Stimulated activated CD8-positive, alpha-beta memory T cell treated with anti-CD3 and anti-CD28 coated beads, Interleukin-7, amount 100 ng/mL, for 4 hours (primary cell): ENCODE measurements around the gene FOLR1.

Experiments used
- DNase-seq, 2 donors: peaks; one replicate each; pipeline ENCODE4 v3.0.0-alpha.2; 2020; ENCODE audit warnings: low read depth in 2 of 2

FOLR1 gene

DNA sequence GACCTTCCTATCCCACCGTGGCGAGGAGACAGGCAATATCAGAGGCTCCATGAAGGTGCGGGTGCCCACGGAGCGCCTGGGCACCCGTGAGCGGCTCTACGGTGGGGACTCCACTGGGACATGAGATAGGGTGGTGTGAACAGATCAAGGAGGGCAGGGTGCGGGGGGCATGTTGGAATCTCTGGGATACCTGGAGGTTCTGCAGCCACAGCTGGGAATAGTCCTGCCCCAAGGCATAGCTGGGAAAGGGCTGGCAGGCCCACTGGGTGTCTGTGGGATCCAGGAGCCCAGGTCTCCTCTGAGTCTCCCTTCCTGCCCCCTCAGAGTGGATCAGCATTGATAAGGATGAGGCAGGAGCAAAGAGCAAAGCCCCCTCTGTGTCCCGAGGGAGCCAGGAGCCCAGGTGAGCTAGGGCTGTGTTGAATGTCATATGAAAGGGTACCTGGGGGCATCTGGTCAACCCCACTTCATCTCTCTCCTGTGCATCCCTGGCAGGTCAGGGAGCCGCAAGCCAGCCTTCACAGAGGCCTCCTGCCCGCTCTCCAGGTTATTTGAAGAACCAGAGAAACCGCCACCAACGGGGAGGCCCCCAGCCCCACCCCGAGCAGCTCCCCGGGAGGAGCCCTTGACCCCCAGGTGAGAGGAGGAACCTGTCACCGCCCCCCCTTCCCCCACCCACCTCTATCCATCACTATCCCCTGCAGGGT, 43.6 kb downstream of the FOLR1 start:
- no peak for DNase-seq

DNA sequence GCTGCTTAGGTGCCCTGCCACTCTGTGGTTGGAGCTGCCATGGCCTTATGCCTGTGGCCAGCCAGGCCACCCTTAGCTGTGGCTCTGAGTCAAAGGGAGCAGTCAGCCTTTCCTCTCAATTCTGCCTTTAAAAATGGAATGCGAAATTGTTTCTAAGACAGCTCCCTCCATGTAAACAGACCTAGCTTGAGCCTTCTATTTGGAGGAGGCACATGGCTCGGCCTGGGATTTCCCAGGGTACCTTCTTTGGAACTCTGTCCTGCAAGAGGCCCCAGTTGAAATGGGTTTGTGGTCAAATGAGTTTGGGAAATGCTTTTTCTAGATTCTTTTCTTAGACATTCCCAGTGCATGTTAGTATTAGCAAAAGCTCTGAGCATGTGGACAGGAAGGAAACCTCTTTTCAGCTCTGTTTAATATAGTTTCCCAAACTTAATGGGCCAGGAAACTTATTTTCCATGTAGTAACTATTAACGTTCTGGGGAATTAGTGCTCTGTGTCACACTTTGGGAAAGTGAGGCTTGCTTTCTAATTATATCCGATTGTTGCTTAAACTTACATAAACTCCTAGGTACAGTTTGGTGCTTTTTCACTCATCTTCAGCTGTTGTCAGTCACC, 44.2 kb downstream of the FOLR1 start:
- no peak for DNase-seq

DNA sequence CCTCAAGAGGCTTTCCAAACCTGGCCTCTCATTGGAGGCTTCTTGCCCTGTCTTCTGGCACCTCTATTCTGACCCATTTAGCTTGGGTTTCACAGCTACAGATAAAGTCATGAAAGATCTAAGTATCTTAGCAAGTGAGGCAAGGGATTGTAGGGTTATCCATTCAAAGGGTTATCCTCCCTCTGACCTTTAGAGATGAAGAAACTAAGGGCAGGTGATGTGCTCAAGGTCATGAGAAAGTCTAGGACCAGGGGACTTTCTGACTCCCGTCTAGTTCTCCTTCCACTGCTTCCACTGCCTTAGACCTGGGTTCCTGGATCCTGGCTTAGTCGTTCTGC, 44.8 kb downstream of the FOLR1 start:
- DNase-seq = no peak

DNA sequence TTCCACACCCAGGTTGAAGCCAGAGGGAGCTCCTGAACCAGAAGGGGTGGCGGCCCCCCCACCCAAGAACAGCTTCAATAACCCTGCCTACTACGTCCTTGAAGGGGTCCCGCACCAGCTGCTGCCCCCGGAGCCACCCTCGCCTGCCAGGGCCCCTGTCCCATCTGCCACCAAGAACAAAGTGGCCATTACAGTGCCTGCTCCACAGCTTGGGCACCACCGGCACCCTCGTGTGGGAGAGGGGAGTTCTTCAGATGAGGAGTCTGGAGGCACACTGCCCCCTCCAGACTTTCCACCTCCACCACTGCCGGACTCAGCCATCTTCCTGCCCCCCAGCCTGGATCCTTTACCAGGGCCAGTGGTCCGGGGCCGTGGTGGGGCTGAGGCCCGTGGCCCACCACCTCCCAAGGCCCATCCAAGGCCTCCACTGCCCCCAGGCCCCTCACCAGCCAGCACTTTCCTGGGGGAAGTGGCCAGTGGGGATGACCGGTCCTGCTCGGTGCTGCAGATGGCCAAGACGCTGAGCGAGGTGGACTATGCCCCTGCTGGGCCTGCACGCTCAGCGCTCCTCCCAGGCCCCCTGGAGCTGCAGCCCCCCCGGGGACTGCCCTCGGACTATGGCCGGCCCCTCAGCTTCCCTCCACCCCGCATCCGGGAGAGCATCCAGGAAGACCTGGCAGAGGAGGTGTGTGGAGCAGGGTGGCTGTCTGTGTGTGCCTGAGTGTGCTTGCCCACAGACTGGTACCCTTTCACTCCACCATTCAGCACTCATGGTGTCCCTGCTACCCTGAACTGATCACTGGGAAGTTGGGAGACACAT, 45.4 kb downstream of the FOLR1 start:
- DNase-seq = no peak

DNA sequence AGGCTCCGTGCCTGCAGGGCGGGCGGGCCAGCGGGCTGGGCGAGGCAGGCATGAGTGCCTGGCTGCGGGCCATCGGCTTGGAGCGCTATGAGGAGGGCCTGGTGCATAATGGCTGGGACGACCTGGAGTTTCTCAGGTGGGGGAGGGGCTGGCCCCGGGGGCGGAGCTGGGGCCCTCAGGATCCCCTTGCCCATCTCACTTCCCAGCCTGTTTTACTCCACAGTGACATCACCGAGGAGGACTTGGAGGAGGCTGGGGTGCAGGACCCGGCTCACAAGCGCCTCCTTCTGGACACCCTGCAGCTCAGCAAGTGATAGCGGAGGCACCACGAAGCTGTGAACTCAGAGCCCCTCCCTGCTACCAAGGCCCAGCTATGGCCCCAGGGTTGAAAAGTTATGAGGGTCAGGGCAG, 46.1 kb downstream of the FOLR1 start:
- DNase-seq = no peak

DNA sequence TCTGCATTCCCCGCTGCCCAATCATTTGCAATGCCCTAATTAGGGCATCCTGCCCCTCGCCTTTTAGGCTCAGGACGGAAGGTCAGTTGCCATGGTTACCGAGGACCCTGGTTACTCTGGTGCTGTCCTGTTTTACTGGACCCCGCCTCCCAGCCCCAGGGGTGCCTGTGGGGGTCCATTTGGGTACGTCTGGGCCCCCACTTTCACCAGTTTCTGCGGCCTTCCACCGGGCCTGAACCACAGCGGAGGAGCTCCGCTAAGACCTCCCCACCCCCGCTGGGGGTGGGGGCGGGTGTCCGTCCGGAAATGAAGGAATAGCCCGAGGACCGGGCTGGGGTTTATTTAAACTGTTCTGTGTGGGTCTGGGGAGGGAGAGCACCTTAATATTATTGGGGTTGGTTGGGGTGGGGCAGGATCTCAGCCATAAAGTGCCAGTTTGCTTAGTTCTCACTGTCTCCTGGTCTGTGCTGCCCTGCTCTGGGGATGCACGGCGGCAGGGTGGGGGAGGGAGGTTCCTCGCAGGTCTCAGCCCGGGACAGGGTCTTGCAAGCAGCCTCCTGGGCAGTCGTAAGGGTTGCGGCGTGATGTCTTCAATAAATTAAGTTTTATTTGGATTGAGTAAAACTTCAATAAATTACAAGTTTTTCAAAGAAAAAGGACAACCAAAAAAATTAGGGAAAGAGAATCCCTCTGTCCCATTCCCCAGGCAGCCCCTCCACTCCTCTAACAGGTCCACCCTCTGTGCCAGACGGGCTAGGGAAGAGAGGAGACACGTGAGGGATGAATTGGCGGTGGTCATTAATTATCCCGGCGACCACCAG, 46.8 kb downstream of the FOLR1 start:
- DNase-seq = no peak

DNA sequence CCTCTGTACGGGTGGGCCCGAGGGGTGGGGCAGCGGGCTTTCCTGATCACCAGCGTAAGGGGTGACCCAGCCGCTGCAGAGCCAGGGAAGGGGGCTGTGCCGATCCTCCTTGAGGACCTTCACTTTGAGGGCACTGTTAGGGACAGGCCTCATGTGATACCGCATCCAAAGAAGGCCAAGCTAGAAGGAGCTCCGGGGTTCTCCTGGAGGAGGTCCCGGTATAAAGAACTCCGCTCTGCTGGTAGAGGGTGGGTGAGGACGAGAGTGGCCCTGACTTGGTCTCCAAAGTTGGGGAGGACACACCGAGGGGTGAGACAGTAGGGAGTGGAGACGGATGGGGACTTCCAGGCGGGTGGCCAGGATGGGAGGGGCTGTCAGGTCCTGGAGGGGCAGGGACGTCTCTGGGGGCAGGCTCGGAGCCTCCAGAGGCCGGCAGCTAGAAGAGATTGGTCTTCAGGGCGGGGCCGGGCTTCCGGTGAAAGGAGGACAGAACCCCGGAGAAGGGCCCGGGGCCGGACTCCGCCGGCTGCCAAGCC, 47.4 kb downstream of the FOLR1 start:
- no peak for DNase-seq

DNA sequence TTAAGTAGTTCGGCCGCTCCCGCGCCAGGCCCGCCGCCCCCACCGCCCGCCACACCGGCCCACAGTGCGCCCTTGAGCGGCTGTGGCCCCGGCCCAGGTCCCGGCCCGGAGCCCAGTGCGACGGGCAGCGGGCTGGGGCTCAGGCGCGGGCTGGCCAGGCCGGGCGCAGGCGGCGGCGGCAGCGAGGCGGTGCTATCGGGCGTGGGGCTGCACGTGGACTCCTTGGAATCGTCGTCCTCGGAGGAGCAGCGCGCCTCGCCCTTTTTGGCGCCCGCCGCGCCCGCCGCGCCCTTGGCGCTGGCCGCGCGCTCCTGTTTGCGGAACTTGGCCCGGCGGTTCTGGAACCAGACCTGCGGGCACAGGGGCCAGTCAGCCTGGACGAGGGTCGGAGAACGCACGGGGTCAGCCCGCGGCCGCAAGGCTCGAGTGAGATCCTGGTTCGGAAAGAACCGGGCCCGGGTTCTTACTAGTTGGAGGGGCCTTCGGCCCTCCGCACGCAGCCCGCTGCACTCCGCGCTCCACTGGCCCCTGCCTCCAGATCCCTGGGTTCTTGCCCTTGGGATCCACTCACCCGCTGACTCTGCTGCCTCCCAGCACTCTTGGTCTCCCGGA, 48.0 kb downstream of the FOLR1 start:
- DNase-seq = no peak

DNA sequence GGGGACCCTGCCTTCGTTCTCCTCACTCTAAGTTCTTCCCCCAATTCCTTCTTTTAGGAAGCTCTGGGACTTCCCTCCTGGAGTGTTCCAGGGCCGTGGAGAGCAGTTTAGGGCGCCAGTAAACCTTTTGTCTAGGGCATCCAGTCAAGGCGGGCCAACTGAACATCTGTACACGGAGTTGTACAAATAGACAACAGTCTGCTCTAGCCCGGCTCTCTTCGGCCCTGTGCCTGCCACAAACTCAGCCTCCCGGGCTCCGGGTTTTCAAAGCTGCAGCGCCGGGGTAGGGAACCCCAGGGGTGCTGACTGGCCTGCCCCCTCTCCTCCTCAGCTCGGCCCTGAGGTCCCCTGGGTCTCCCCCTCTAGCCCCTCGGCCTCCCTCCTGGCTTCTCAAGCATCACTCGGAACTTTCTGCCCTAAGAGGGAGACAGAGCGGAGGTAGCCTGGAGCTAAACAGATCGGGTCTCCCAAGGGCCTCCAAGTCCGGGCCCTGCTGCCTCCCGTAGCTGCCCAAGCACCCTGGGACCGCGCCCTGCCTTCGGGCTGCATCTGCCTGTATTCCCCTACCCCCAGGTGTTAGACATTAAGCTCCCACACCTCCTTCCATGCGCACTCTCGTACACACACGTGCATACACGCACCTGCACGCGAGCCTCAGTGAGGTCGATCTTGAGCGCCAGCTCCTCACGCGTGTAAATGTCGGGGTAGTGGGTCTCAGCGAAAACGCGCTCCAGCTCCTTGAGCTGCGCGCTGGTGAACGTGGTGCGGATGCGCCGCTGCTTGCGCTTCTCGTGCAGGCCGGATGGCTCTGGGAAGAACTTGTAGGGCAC, 48.7 kb downstream of the FOLR1 start:
- DNase-seq = no peak

DNA sequence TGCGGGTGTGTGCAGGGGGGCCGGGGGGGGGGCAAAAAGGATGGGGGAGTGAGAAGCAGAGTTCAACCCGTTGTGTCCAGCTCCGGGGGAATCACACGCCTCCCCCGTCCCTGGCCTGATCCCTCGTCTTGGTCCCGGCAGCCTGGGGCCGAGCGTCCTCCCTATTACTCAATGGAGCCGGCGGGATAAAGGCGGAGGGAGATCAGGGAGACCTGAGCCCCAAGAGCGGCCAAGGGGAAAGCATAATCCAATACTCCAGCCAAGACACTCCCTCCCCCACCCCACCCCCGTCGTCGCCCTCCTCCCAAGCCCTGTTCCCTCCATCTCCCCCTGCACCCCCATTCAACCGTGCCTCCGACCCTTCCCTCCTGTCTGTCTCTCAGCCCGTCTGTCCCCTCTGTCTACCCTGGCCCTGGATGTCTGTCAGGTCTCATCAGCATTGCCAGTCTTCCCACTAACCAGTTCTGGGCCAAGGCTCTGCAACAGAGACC, 49.4 kb downstream of the FOLR1 start:
- no peak for DNase-seq

DNA sequence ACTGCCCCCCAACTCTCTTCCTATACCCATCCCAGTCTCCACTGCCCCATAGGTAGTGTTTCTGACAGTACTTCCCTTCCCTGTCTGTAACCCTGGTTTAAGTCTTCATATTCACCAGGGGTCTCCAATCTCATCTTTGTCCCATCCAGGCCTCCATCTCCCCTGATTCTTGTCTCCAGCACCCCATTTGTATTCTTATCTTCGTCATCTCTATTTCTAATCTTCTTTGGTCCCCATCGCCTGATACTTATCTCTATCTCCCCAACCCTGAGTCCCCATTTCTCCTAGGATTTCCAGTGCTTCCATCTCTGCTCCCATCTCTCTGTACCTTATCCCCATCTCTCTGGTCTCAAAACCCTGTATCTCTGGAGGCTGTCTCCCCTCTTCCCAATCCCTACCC, 50.2 kb downstream of the FOLR1 start:
- DNase-seq = no peak

DNA sequence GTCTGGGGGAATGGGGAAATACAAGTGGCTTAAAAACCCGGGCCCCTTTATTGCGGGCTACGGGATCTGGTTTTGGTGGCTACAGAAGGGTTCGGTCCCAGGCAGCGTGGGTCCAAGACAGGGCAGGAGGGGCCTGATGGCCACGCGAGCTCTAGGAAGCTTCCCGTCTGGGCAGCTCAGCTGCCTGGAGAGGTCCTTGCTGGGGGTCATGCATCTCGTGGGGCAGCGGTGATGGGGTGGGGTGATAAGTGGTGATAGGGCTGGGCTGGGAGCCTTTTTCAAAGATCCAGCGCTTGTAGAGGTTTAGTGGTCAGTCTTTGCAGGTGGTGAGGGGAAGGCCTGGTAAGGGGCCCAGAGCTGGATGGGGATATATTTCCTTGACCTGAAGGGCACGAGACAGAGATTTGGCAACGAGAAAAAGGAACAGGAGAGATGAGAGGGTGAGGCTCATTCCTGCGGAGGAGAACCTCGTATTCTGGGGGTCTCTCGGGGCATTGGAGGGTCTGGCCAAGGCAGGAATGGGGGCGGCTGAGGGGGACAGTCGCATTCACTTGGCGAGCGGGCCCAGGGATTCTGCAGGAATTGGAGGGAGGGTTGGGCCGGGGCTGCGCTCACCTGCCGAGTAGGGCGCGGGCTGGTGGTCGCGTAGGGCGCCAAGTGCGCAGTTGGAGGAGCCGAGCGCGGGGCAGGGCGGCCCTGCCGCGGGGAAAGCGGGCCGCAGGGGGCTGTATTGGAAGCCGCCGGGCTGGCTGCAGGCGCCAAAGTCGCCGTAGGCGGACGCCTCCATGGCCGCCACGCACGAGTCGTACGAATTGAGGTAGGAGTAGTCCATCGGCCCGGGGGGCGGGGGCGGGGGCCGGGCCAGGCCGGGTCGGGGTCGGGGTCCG, 51.5 kb downstream of the FOLR1 start:
- DNase-seq = no peak

DNA sequence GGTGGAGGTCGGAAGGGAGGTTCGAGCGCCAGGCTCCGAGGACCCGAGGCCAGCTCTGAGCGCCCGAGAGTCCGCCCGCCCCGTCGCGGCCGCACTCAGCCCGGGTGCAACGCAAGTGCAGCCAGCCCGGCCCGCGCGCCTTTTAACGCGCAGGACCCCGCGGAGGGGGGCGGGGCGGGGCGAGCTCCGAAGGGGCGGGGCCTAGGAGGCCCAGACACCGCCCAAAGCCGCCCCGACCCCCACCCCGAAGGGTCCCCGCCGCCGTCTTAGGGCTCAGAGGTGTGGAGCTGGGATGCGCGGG, 52.1 kb downstream of the FOLR1 start, which contains the start of gene PHOX2A:
PHOX2A (minus strand) TSS at position 117 of the 301 bp plus-strand sequence. CDS start 172 bp downstream, outside the sequence.
- DNase-seq = no peak

DNA sequence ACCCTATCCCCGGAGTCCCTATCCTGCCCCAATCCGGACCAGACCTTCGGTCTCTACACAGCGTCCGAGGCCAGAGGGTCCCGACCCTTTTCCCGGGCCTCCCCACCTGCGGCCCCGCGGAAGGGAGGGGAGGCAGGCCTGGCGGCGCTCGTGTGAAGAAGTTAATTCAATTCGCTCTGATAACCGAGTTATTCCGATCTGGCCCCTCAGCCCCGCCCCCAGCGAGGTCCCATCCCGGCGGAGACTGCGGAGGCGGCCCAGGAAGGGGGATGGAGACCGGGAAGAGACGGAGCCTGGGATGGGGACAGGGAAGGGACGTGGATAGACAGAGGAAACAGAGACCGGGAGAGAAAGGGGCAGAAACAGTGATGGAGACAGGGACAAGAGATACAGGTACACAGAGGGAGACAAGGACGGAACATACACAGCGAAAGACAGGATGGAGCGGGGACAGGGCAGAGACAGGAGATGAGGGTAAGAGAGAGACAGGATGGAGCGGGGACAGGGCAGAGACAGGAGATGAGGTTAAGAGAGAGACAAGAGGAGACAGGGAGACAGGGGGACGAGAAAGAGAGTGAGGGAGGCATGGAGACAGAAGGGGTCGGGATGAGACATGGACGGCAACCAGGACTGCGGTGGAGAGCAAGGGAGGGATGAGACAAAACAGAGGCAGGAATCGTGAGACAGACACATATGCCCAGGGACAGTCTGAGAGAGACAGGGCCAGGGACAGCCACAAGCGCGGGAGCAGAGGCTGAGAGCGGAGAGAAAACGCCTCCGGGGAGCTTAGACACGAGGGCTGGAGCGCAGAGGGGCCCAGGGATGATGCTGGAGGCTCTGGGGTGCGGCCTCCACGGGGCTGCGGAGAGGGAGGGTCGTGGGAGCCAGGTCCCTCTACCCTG, 52.7 kb downstream of the FOLR1 start:
- no peak for DNase-seq

DNA sequence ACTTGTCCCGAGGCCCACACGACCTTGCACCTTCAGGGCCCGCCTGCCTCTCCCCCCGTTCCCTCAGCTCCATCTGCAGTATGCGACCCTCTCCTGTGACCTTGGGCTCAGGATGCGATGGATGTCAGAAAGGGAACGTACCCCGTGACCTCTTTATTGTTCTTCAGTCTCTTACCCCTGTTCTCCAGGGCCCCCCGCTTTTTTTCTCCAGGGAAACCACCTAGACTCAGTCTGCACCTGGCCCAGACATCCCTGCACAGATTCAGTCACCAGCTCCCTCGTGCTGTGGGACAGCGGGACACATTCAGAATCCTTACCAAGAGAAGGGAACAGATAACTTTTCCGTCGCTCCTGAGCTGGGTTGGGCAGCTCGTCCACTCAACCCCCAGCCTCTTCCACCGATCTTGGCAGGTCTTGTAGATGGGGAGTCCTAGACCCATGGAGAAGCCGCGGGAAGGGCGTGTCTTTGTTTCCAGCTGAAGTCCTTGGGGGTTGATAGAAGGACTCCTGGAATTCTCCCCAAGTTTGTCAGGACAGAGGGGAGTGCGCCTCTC, 53.4 kb downstream of the FOLR1 start:
- no peak for DNase-seq
